Liver (tissue), 9 donors: ENCODE data around the gene WDR48. TPM values are rescaled to one million over a fixed set of nuclear protein-coding genes. Genes with fewer than 3 reads are reported as not detected.

Experiments used
- DNase-seq: peaks from one replicate; pipeline ENCODE4 v3.0.0-alpha.2; 2017; ENCODE audit warnings: low spot score
- H3K27ac ChIP-seq, 2 donors: one replicate each; pipeline ENCODE4 v1.7.0; 2013; ENCODE audit warnings: inconsistent platforms in 2 of 2, low read length in 2 of 2, control low read depth in 1 of 2, low read depth in 1 of 2, mild to moderate bottlenecking in 1 of 2
- H3K27me3 ChIP-seq, 4 donors: one replicate each; pipeline versions ENCODE4 v1.6.1 to v1.7.0; 2013; ENCODE audit warnings: low read length in 3 of 4, inconsistent platforms in 1 of 4, mild to moderate bottlenecking in 1 of 4, moderate library complexity in 1 of 4; ENCODE audit not compliant: control insufficient read depth in 4 of 4, insufficient read depth in 4 of 4
- H3K36me3 ChIP-seq, 4 donors: one replicate each; pipeline versions ENCODE4 v1.6.1 to v1.7.0; 2013; ENCODE audit warnings: low read length in 3 of 4, mild to moderate bottlenecking in 3 of 4, low read depth in 1 of 4, moderate library complexity in 1 of 4; ENCODE audit not compliant: control insufficient read depth in 4 of 4, insufficient read depth in 3 of 4
- H3K4me1 ChIP-seq, 4 donors: one replicate each; pipeline versions ENCODE4 v1.6.1 to v1.7.0; 2013; ENCODE audit warnings: low read length in 3 of 4, mild to moderate bottlenecking in 3 of 4, moderate library complexity in 1 of 4; ENCODE audit not compliant: control insufficient read depth in 4 of 4, insufficient read depth in 4 of 4
- H3K4me3 ChIP-seq, 3 donors: one replicate each; pipeline versions ENCODE4 v1.6.1 to v1.7.0; 2013; ENCODE audit warnings: low read length in 3 of 3, control low read depth in 1 of 3, low read depth in 1 of 3, mild to moderate bottlenecking in 1 of 3
- H3K9ac ChIP-seq, 2 donors: one replicate each; pipeline ENCODE4 v1.7.0; 2013; ENCODE audit warnings: low read length in 2 of 2, mild to moderate bottlenecking in 2 of 2, moderate library complexity in 2 of 2, control low read depth in 1 of 2, low read depth in 1 of 2
- H3K9me3 ChIP-seq, 4 donors: one replicate each; pipeline versions ENCODE4 v1.6.1 to v1.7.0; 2013; ENCODE audit warnings: low read length in 3 of 4; ENCODE audit not compliant: control insufficient read depth in 4 of 4
- ATF3 ChIP-seq: IDR thresholded peaks from 2 replicates; pipeline ENCODE4 v1.6.1; 2016; ENCODE audit warnings: antibody characterized with exemption
- CTCF ChIP-seq: fragments of 150-350 bp; IDR thresholded peaks from 2 replicates; pipeline ENCODE4 v1.5.1; 2017; ENCODE audit warnings: improper control_type of control experiment, low read depth, low read length; ENCODE audit not compliant: missing input control
- EGR1 ChIP-seq, 2 donors: IDR thresholded peaks; 2 replicates each; pipeline ENCODE4 v1.6.1; 2016 to 2018; ENCODE audit warnings: antibody characterized with exemption in 2 of 2, low read depth in 2 of 2
- FOXA1 ChIP-seq: IDR thresholded peaks from 2 replicates; pipeline ENCODE4 v1.6.1; 2016; ENCODE audit warnings: antibody characterized with exemption
- FOXA2 ChIP-seq: IDR thresholded peaks from 2 replicates; pipeline ENCODE4 v1.6.1; 2016; ENCODE audit warnings: antibody characterized with exemption
- GABPA ChIP-seq, 2 donors: IDR thresholded peaks in 1 of 2; conservative IDR thresholded peaks in 1 of 2; 2 replicates each; pipeline ENCODE4 v1.6.1; 2016; ENCODE audit warnings: antibody characterized with exemption in 2 of 2, mild to moderate bottlenecking in 1 of 2, moderate library complexity in 1 of 2
- HNF4G ChIP-seq: IDR thresholded peaks from 2 replicates; pipeline ENCODE4 v1.6.1; 2016; ENCODE audit warnings: antibody characterized with exemption
- JUND ChIP-seq, 2 donors: IDR thresholded peaks; 2 replicates each; pipeline ENCODE4 v1.6.1; 2016; ENCODE audit warnings: antibody characterized with exemption in 2 of 2
- NR2F2 ChIP-seq: IDR thresholded peaks from 2 replicates; pipeline ENCODE4 v1.6.1; 2016; ENCODE audit warnings: antibody characterized with exemption
- RAD21 ChIP-seq, 2 donors: IDR thresholded peaks; 2 replicates each; pipeline ENCODE4 v1.6.1; 2016; ENCODE audit warnings: antibody characterized with exemption in 2 of 2, mild to moderate bottlenecking in 2 of 2
- REST ChIP-seq: IDR thresholded peaks from 2 replicates; pipeline ENCODE4 v1.6.1; 2016; ENCODE audit warnings: antibody characterized with exemption, mild to moderate bottlenecking
- RXRA ChIP-seq, 2 donors: IDR thresholded peaks; 2 replicates each; pipeline ENCODE4 v1.6.1; 2017 to 2018; ENCODE audit warnings: antibody characterized with exemption in 2 of 2, mild to moderate bottlenecking in 1 of 2
- SP1 ChIP-seq: IDR thresholded peaks from 2 replicates; pipeline ENCODE4 v1.6.1; 2018; ENCODE audit warnings: antibody characterized with exemption, mild to moderate bottlenecking
- TAF1 ChIP-seq: conservative IDR thresholded peaks from 2 replicates; pipeline ENCODE4 v1.6.1; 2016; ENCODE audit warnings: antibody characterized with exemption, mild to moderate bottlenecking
- YY1 ChIP-seq: IDR thresholded peaks from 2 replicates; pipeline ENCODE4 v1.6.1; 2016; ENCODE audit warnings: antibody characterized with exemption, mild to moderate bottlenecking
- ZBTB33 ChIP-seq: IDR thresholded peaks from 2 replicates; pipeline ENCODE4 v1.6.1; 2016; ENCODE audit warnings: antibody characterized with exemption
- WGBS: extraction: QIAGEN DNeasy Blood & Tissue Kit; methylation state at CpG from one replicate; pipeline ENCODE4 v1.1.7; 2013; 5-methylcytosine and 5-hydroxymethylcytosine counted together
- polyA plus RNA-seq, 2 donors: library from polyadenylated mRNA; stranded (reverse) in 1 of 2; unstranded in 1 of 2; fragments of 200-250 nt in 1 of 2; fragments of >200 nt in 1 of 2; fragmentation: Nextera tagmentation in 1 of 2; extraction: Ambion mirVana in 1 of 2; gene quantifications; one replicate each; pipeline versions ENCODE4 v1.2.1 to v1.2.3, GENCODE V29; 2013 to 2015
- total RNA-seq, 2 donors: library from RNA; depleted of rRNA; stranded (reverse); fragments of >200 nt; gene quantifications; one replicate each; pipeline ENCODE4 v1.2.3, GENCODE V29; 2014
- donor health status: healthy.
- donor health status: healthy.
- donor health status: healthy.
- donor health status: healthy.
- donor health status: healthy.

Gene WDR48
- total and polyA plus RNA-seq, 4 donors, result 8.0 to 24.9 (median 16.5) TPM

GRCh38 chr3:39143051-39143885 is 91.5 kb downstream of the WDR48 start:
- 82% methylated on average over 14 of the region's 14 CpGs for WGBS
- no peak for DNase-seq
- H3K27me3 ChIP-seq, result no peaks in the 10 kb centered on the region
- H3K9me3 ChIP-seq, result no peaks in the 10 kb centered on the region
- no peak overlapping the region for H3K9ac ChIP-seq
- peaks cover 22 to 57% (median 49%) of the 10 kb centered on the region in 4 donors for H3K36me3 ChIP-seq
- no peak overlapping the region for H3K4me3 ChIP-seq
- peaks cover 17 to 47% (median 35%) of the 10 kb centered on the region in 4 donors for H3K4me1 ChIP-seq
- peak overlapping the region in 1 of 2 donors; percentile 10 for H3K27ac ChIP-seq
- TF ChIP-seq CTCF, result no peak
- TF ChIP-seq SP1, result no peak
- TF ChIP-seq RXRA (IDR thresholded peaks at IDR 0.05), result no peak
- no peak for TF ChIP-seq JUND (IDR thresholded peaks at IDR 0.05)
- TF ChIP-seq NR2F2, result no peak
- TF ChIP-seq TAF1, result no peak
- TF ChIP-seq REST, result no peak
- TF ChIP-seq ZBTB33, result no peak
- TF ChIP-seq GABPA (IDR thresholded peaks at IDR 0.05 in 1 of 2, conservative IDR thresholded peaks at IDR 0.05 in 1 of 2), result no peak

- H3K27ac ChIP-seq, result no peak overlapping the region
- no peak overlapping the region for H3K9ac ChIP-seq
- DNase-seq, result no peak
- peaks cover 22 to 57% (median 49%) of the 10 kb centered on the region in 4 donors for H3K36me3 ChIP-seq
- peaks cover 22 to 56% (median 44%) of the 10 kb centered on the region in 4 donors for H3K4me1 ChIP-seq
- H3K27me3 ChIP-seq, result no peaks in the 10 kb centered on the region
- H3K9me3 ChIP-seq, result no peaks in the 10 kb centered on the region
- 91% methylated on average over 20 of the region's 20 CpGs for WGBS
- H3K4me3 ChIP-seq, result no peak overlapping the region
- TF ChIP-seq RAD21 (IDR thresholded peaks at IDR 0.05) (no peak), YY1 (no peak), ATF3 (no peak), FOXA2 (no peak), TAF1 (no peak), NR2F2 (no peak), JUND (IDR thresholded peaks at IDR 0.05) (no peak), FOXA1 (no peak), EGR1 (IDR thresholded peaks at IDR 0.05; ENCODE audit: low read depth in 2 of 2) (no peak), ZBTB33 (no peak), SP1 (no peak), REST (no peak), HNF4G (no peak)
Measured at GRCh38 chr3:39144095-39144747, 92.4 kb downstream of the WDR48 start.
